GM18873 (cell line): Measurements from ENCODE around the gene ZDHHC14.

Experiments
- ATAC-seq: cut with Tn5 transposase; IDR thresholded peaks from one replicate; pipeline ENCODE4 v1.9.1; 2021; ENCODE audit warnings: mild to moderate bottlenecking, moderate library complexity, moderate number of reproducible peaks; ENCODE audit not compliant: unreplicated experiment, low FRiP score

The ZDHHC14 gene

GRCh38 chr6:157512382-157512682 lies 131.3 kb downstream of the ZDHHC14 start:
- ATAC-seq, result no peak

GRCh38 chr6:157513004-157513603 lies 132.1 kb downstream of the ZDHHC14 start:
- ATAC-seq, result no peak

- no peak for ATAC-seq
These were observed 132.9 kb downstream of the ZDHHC14 start for GRCh38 chr6:157513619-157514485.

GRCh38 chr6:157514659-157515496 lies 133.9 kb downstream of the ZDHHC14 start:
- ATAC-seq, result no peak

GRCh38 chr6:157516319-157517026 lies 135.5 kb downstream of the ZDHHC14 start:
- ATAC-seq, result no peak

- ATAC-seq, result no peak
These were observed 136.8 kb downstream of the ZDHHC14 start for GRCh38 chr6:157517601-157518359.

- no peak for ATAC-seq
These were observed 137.6 kb downstream of the ZDHHC14 start for GRCh38 chr6:157518397-157519250.

- ATAC-seq, result no peak
These were observed 138.5 kb downstream of the ZDHHC14 start for GRCh38 chr6:157519255-157520116.

GRCh38 chr6:157520117-157520406 lies 139.1 kb downstream of the ZDHHC14 start:
- no peak for ATAC-seq

- ATAC-seq, result no peak
These were observed 139.8 kb downstream of the ZDHHC14 start for GRCh38 chr6:157520596-157521361.

- no peak for ATAC-seq
These were observed 140.7 kb downstream of the ZDHHC14 start for GRCh38 chr6:157521362-157522335.

- ATAC-seq, result no peak
These were observed 141.5 kb downstream of the ZDHHC14 start for GRCh38 chr6:157522472-157522871.

- no peak for ATAC-seq
These were observed 143.7 kb downstream of the ZDHHC14 start for GRCh38 chr6:157524735-157525134.

GRCh38 chr6:157525292-157525889 lies 144.4 kb downstream of the ZDHHC14 start:
- ATAC-seq, result no peak

GRCh38 chr6:157525918-157526425 lies 145.0 kb downstream of the ZDHHC14 start:
- ATAC-seq, result no peak

- no peak for ATAC-seq
These were observed 146.5 kb downstream of the ZDHHC14 start for GRCh38 chr6:157527471-157527907.
